GM10847 (cell line): Measurements from ENCODE around the gene P2RX6.

ENCODE experiments used
- POLR2A ChIP-seq: IDR thresholded peaks from 2 replicates; pipeline ENCODE4 v1.6.1; 2011; ENCODE audit not compliant: insufficient read length; ENCODE audit errors: extremely low read depth

The P2RX6 gene

GRCh38 chr22:21014726-21015465, at the start of gene P2RX6:
P2RX6 (plus strand) TSS chr22:21015165; CDS start chr22:21015175, 10 bp downstream.
- no peak for TF ChIP-seq POLR2A

- TF ChIP-seq POLR2A, result no peak
Observed at GRCh38 chr22:20965888-20966855, 48.8 kb upstream of the P2RX6 start.

- TF ChIP-seq POLR2A, result no peak
Observed at GRCh38 chr22:20966883-20967696, 47.9 kb upstream of the P2RX6 start, which contains the start of gene AIFM3. AIFM3 (plus strand) TSS chr22:20967255; CDS start chr22:20967945, 690 bp downstream.

- TF ChIP-seq POLR2A, result no peak
Observed at GRCh38 chr22:20967697-20968211, 47.2 kb upstream of the P2RX6 start.

- TF ChIP-seq POLR2A, result no peak
Observed at GRCh38 chr22:20968281-20968977, 46.5 kb upstream of the P2RX6 start.

GRCh38 chr22:20970939-20971657, 43.9 kb upstream of the P2RX6 start:
- TF ChIP-seq POLR2A, result no peak

GRCh38 chr22:20972933-20973577, 41.9 kb upstream of the P2RX6 start:
- no peak for TF ChIP-seq POLR2A

- no peak for TF ChIP-seq POLR2A
Observed at GRCh38 chr22:20973634-20974286, 41.2 kb upstream of the P2RX6 start.

GRCh38 chr22:20974336-20974955, 40.5 kb upstream of the P2RX6 start:
- no peak for TF ChIP-seq POLR2A

GRCh38 chr22:20975541-20976290, 39.2 kb upstream of the P2RX6 start:
- TF ChIP-seq POLR2A, result no peak

GRCh38 chr22:20976291-20976877, 38.6 kb upstream of the P2RX6 start:
- TF ChIP-seq POLR2A, result no peak
